Measurements from ENCODE around the gene DEFB119. TPM values are rescaled to one million over a fixed set of nuclear protein-coding genes. Genes with fewer than 3 reads are reported as not detected.
"Not testable (repeated sequence)": the region's sequence is repeated elsewhere in the genome, so short reads cannot be mapped to it uniquely, and the experiment has no call there.

Gene DEFB119
- total and polyA plus RNA-seq, 2 donors (not counting 1 experiment from before 2014, with no cell fraction given), result not detected

DNA sequence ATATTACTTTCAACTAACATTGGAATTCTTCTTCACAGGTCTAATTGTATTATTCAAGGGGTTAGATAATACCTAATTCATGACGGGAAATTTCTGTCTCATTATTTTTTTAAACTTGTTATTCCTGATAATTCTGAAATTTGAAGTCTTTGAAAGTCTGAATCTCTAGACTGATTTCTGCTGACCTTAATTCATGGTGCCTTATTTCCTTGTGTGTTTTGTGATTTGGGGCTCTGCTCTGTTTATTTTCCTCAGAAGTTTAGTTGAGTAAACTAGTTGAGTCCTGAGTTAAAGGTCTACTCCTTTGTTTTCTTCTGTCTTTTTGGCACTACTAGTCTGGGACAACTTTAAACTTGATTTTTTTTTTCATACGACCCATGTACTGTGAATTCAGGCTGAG lies 16.0 kb downstream of the DEFB119 start:
- no peaks in the 10 kb centered on the region for H3K4me1 ChIP-seq (ENCODE audit: control insufficient read depth, extremely low read depth, insufficient read depth, low read length)
- no peaks in the 10 kb centered on the region for H4K20me1 ChIP-seq (ENCODE audit: control insufficient read depth, extremely low read depth, insufficient read depth, low read length)

DNA sequence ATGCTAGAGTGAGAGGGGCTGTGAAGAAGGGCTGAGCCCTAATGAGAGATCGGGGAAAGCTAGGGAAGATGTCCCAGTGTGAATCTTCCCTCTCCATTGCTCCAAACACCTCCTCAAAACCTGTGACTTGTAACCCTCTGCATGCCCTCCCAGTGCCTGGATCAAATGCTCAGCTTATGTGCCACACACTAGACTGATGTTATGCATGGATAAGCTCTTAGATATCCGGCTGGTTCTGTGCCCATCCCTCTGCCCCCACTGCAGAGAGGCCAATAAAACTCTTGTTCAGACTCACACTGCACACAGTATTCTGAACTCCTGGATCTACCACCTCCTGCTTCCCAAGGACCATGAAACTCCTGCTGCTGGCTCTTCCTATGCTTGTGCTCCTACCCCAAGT lies 22.1 kb downstream of the DEFB119 start, which contains the start of gene DEFB118:
DEFB118 (plus strand) TSS at position 301 of the 400 bp plus-strand sequence; CDS start at position 351, 50 bp downstream.
- H2AFZ ChIP-seq (ENCODE audit: low read length), result no peak within 1 kb of the TSS
- no peaks in the 10 kb centered on the region for H4K20me1 ChIP-seq (ENCODE audit: control insufficient read depth, extremely low read depth, insufficient read depth, low read length)
- no peak within 1 kb of the TSS for H3K4me2 ChIP-seq (ENCODE audit: extremely low read depth, insufficient read depth, low read length)
- no peaks in the 10 kb centered on the region for H3K36me3 ChIP-seq (ENCODE audit: control insufficient read depth, insufficient read depth, low read length)
- H3K27me3 ChIP-seq (ENCODE audit: control insufficient read depth, insufficient read depth, low read length), result no peaks in the 10 kb centered on the region
- H3K4me3 ChIP-seq (replicated peaks in 1 of 4; ENCODE audit: control extremely low read depth in 1 of 4, insufficient read depth in 1 of 4, low read depth in 3 of 4, low read length in 4 of 4), result no peak within 1 kb of the TSS
- H3K27ac ChIP-seq (ENCODE audit: insufficient read depth, low read length), result no peak within 1 kb of the TSS
- no peaks in the 10 kb centered on the region for H3K9me3 ChIP-seq (ENCODE audit: control insufficient read depth, insufficient read depth, low read depth, low read length)
- TF ChIP-seq, protein P1, sequence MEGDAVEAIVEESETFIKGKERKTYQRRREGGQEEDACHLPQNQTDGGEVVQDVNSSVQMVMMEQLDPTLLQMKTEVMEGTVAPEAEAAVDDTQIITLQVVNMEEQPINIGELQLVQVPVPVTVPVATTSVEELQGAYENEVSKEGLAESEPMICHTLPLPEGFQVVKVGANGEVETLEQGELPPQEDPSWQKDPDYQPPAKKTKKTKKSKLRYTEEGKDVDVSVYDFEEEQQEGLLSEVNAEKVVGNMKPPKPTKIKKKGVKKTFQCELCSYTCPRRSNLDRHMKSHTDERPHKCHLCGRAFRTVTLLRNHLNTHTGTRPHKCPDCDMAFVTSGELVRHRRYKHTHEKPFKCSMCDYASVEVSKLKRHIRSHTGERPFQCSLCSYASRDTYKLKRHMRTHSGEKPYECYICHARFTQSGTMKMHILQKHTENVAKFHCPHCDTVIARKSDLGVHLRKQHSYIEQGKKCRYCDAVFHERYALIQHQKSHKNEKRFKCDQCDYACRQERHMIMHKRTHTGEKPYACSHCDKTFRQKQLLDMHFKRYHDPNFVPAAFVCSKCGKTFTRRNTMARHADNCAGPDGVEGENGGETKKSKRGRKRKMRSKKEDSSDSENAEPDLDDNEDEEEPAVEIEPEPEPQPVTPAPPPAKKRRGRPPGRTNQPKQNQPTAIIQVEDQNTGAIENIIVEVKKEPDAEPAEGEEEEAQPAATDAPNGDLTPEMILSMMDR (conservative IDR thresholded peaks at IDR 0.05 in 1 of 2, IDR thresholded peaks at IDR 0.05 in 1 of 2; ENCODE audit: low read depth in 1 of 2, low read length in 2 of 2), result no peak
- no peak for TF ChIP-seq EZH2 (IDR thresholded peaks at IDR 0.05; ENCODE audit: low read length, missing control alignments)
- no peak for DNase-seq (ENCODE audit: low read depth in 2 of 2)
- H3K79me2 ChIP-seq (ENCODE audit: control insufficient read depth, insufficient read depth, low read length), result no peaks in the 10 kb centered on the region
- H3K4me1 ChIP-seq (ENCODE audit: control insufficient read depth, extremely low read depth, insufficient read depth, low read length), result no peaks in the 10 kb centered on the region
- no peak within 1 kb of the TSS for H3K9ac ChIP-seq (ENCODE audit: insufficient read depth, low read length)

More for the DNA sequence above, 16.0 kb downstream of the DEFB119 start:
- Histone ChIP-seq H3K27me3 (ENCODE audit: control insufficient read depth, insufficient read depth, low read length) (no peaks in the 10 kb centered on the region), H3K4me3 (replicated peaks in 1 of 4; ENCODE audit: control extremely low read depth in 1 of 4, insufficient read depth in 1 of 4, low read depth in 3 of 4, low read length in 4 of 4) (no peak overlapping the region), H2AFZ (ENCODE audit: low read length) (no peak overlapping the region), H3K9ac (ENCODE audit: insufficient read depth, low read length) (no peak overlapping the region), H3K9me3 (ENCODE audit: control insufficient read depth, insufficient read depth, low read depth, low read length) (no peaks in the 10 kb centered on the region), H3K27ac (ENCODE audit: insufficient read depth, low read length) (no peak overlapping the region), H3K36me3 (ENCODE audit: control insufficient read depth, insufficient read depth, low read length) (no peaks in the 10 kb centered on the region), H3K4me2 (ENCODE audit: extremely low read depth, insufficient read depth, low read length) (no peak overlapping the region), H3K79me2 (ENCODE audit: control insufficient read depth, insufficient read depth, low read length) (no peaks in the 10 kb centered on the region)
- DNase-seq (ENCODE audit: low read depth in 2 of 2), result no peak
- TF ChIP-seq EZH2 (IDR thresholded peaks at IDR 0.05; ENCODE audit: low read length, missing control alignments), result no peak
- TF ChIP-seq, protein P1 (conservative IDR thresholded peaks at IDR 0.05 in 1 of 2, IDR thresholded peaks at IDR 0.05 in 1 of 2; ENCODE audit: low read depth in 1 of 2, low read length in 2 of 2), result no peak

DNA sequence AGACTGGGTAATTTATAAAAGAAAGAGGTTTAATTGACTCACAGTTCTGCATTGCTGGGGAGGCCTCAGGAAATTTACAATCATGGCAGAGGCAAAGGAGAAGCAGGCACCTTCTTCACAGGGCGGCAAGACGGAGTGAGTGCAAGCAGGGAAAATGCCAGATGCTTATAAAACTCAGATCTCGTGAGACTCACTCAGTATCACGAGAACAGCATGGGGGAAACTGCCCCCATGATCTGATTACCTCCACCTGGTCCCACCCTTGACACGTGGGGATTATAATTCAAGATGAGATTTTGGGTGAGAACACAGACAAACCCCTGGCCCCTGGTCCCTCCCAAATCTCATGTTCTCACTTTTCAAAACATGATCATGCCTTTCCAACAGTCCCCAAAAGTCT lies 26.1 kb downstream of the DEFB119 start:
- DNase-seq (ENCODE audit: low read depth in 2 of 2); H3K79me2 ChIP-seq (ENCODE audit: control insufficient read depth, insufficient read depth, low read length); H2AFZ ChIP-seq (ENCODE audit: low read length); H3K27me3 ChIP-seq (ENCODE audit: control insufficient read depth, insufficient read depth, low read length); H3K4me1 ChIP-seq (ENCODE audit: control insufficient read depth, extremely low read depth, insufficient read depth, low read length); H3K9me3 ChIP-seq (ENCODE audit: control insufficient read depth, insufficient read depth, low read depth, low read length); H3K9ac ChIP-seq (ENCODE audit: insufficient read depth, low read length); H4K20me1 ChIP-seq (ENCODE audit: control insufficient read depth, extremely low read depth, insufficient read depth, low read length); H3K4me2 ChIP-seq (ENCODE audit: extremely low read depth, insufficient read depth, low read length); H3K36me3 ChIP-seq (ENCODE audit: control insufficient read depth, insufficient read depth, low read length); H3K27ac ChIP-seq (ENCODE audit: insufficient read depth, low read length); H3K4me3 ChIP-seq (replicated peaks in 1 of 4; ENCODE audit: control extremely low read depth in 1 of 4, insufficient read depth in 1 of 4, low read depth in 3 of 4, low read length in 4 of 4): not testable (repeated sequence)

Data from fibroblast of lung (primary cell).